GM12872 (cell line): ENCODE data around the gene CHRNA9.

Experiments used
- TF ChIP-seq, protein P1 (sequence below): IDR thresholded peaks from 3 replicates; pipeline ENCODE4 v1.5.1; 2011; ENCODE audit warnings: low read depth, mild to moderate bottlenecking, low read length, moderate library complexity; ENCODE audit not compliant: insufficient read depth

The CHRNA9 gene

DNA sequence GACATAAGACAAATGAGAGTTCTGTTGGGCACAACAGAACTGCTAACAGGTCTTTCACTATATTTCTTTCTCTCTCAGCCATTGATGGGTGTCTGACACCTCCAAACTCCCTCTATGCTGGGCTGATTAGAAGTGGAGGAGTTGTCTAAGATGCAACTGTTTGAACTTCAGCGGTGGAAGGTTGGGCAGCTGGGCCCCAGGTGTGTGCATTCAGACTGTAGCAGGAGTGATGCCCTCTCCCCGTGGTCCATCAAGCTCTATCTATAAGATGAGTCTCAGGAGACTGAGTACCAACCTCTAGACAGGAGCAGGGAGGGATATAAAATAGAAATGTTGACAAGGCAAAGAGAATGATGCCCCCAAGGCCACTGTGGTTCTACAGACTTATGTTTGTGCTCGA, 28.2 kb upstream of the CHRNA9 start:
- TF ChIP-seq, protein P1, sequence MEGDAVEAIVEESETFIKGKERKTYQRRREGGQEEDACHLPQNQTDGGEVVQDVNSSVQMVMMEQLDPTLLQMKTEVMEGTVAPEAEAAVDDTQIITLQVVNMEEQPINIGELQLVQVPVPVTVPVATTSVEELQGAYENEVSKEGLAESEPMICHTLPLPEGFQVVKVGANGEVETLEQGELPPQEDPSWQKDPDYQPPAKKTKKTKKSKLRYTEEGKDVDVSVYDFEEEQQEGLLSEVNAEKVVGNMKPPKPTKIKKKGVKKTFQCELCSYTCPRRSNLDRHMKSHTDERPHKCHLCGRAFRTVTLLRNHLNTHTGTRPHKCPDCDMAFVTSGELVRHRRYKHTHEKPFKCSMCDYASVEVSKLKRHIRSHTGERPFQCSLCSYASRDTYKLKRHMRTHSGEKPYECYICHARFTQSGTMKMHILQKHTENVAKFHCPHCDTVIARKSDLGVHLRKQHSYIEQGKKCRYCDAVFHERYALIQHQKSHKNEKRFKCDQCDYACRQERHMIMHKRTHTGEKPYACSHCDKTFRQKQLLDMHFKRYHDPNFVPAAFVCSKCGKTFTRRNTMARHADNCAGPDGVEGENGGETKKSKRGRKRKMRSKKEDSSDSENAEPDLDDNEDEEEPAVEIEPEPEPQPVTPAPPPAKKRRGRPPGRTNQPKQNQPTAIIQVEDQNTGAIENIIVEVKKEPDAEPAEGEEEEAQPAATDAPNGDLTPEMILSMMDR: no peak

DNA sequence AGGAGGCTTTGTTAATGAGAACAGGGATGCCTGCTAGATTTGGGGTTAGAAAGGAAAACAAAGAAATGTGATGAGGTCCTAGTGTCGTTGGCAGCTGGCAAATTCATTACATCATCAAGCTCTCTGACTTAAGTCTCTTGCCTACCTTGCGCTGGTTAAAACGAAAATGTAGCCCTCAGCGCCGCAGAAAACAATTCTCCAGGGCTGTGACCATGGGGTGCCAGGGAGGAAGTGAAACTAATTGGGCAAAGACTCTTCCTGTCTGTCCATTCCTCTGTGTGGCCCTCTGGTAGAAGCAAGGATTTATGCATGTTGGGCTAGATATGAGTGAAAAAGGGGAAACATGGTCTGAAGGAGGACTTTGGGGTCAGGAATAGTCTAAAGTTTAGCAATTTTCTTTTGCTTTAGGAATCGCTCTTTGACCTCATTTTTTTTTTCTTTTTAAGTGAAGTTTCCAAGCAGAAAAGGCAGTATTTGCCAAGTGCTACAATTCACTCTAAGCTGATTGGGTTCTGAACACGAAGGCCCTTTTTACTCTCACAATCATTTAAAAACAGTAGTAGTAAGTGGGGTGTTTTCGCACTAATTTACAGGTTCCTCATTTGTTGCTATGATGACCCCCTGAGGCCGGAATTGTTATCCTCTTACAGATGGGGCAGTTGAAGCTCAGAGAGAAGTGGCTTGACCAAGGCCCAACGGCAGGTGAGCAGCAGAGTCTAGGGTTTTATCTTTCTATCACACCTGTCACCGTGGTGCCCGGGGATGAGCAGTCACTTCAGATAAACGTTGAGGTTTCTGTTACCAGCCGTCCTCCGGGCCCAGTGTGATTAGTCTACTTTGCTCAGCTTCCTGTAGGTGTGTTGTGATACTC, 27.3 kb upstream of the CHRNA9 start:
- TF ChIP-seq, protein P1: no peak

DNA sequence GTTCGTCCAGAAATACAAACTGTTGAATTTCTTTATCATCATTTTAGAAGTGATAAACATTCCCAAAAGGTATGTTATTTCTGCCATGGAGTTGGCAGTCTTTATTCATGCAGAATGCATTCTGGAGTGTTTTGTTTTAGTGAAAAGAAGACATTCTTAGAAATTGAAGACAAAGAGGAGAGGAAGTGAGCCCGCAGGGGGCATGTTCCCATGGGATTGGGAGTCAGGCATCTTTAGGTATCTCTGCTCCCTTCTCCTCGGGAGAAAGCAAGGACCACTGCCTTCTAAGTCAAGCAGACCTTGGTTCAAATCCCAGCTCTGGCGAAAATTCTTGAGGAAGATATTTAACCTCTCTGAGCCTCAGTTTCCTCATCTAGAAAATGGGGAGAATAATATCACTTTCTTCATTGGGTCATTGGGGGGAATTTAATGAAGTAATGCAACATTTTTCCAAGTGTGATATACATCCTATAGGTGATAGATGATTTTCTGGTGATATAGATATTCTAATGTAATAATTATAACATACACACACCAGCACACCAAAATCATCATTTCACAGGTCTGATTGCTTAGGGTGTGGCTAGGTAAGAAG, 26.5 kb upstream of the CHRNA9 start:
- TF ChIP-seq, protein P1: no peak

DNA sequence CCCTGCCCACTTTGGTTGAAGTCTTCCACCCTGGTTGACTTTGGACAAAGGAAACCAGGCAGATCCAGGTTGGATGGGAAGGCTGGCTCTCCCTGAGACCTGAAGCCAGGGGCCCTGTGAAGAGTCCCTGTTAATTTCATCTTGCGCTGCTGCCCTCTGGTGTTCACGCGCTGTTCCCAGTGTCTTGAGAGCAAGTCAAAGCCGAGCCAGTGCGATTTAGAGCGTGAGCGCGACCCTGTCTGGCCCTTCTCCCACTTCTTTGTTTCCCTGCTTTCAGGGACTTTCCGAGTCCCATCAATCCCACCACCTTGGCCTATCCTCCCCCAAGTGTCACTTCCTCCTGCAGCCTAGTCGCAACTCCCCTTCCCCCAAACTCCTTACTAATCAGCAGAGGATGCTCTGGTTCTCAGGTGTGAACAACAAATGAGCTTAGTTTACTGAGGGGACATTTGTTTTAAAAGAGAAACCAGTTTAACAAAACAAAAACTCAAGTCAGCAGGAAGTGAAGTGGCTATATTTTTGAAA, 25.8 kb upstream of the CHRNA9 start:
- TF ChIP-seq, protein P1: peak; percentile 89

DNA sequence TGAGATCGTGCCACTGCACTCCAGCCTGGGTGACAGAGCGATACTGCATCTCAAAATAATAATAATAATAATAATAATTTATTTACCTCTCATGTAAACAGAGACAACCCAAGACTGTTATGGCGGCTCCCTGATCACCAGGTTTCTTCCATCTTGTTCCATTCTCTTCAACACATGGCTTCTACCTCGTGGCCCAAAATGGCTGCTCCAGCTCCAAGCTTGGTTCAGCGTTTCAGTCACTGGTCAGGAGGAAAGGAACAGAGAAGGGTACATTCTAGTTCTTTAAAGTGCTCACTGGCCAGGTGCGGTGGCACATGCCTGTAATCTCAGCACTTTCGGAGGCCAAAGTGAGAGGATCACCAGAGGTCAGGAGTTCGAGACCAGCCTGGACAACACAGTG, 24.9 kb upstream of the CHRNA9 start:
- TF ChIP-seq, protein P1: no peak

DNA sequence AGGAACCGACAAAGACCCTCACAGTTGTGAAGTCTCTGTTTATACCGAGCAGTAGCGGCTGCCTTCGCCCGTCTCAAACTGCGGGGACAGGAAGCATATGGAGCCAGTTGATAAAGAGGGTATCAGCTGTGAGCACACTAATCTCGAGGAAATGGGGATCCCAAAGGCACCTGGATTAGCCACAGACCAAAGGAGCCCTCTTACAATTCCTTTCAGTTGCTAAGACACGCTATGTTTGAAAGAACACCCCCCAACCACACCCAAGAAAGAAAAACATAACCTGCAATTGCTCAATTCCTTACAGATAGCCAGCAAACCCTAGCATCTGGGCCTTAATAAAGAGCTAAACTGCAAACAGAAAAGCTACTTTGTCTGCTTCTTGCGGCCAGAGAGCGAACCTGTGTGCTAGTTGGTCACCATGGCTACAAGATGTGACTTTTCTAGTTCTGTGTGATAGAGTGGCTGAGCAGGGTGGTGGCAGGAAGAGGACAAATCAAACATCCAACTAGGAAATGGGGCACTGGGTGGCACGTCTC, 23.3 kb upstream of the CHRNA9 start:
- TF ChIP-seq, protein P1: no peak

DNA sequence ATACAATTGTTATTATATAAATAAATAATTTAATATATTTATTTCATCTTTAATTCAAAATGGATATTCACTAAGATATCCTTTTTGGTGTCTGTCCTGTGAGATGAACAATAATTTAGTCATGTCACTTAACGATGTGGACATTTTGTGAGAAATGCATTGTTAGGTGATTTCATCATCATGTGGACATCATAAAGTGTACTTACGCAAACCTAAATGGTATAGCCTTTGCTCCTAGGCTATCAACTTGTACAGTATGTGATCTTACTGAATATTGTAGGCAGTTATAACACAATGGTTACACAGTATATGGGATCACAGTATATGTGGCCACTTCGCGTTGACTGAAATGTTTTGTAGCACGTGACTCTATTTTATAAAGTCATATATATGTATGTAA, 20.2 kb upstream of the CHRNA9 start:
- TF ChIP-seq, protein P1: no peak
